ENCODE data around the gene TPCN1.

The TPCN1 gene

GRCh38 chr12:113318046-113318656, 96.9 kb downstream of the TPCN1 start:
- DNase-seq: no peak

GRCh38 chr12:113318900-113319628, 97.8 kb downstream of the TPCN1 start:
- DNase-seq: no peak

- no peak for DNase-seq
Observed at GRCh38 chr12:113320401-113320800, 99.1 kb downstream of the TPCN1 start.

- no peak for DNase-seq
Observed at GRCh38 chr12:113322343-113322742, 101.1 kb downstream of the TPCN1 start.

GRCh38 chr12:113325916-113326315, 104.7 kb downstream of the TPCN1 start:
- no peak for DNase-seq

GRCh38 chr12:113326775-113327395, 105.6 kb downstream of the TPCN1 start:
- no peak for DNase-seq

- DNase-seq: no peak
Observed at GRCh38 chr12:113328368-113328889, 107.2 kb downstream of the TPCN1 start.

GRCh38 chr12:113329022-113329790, 107.9 kb downstream of the TPCN1 start:
- no peak for DNase-seq

GRCh38 chr12:113329791-113330417, 108.6 kb downstream of the TPCN1 start:
- DNase-seq: no peak

GRCh38 chr12:113330505-113330904, 109.2 kb downstream of the TPCN1 start:
- DNase-seq: no peak

GRCh38 chr12:113332688-113333417, 111.6 kb downstream of the TPCN1 start:
- DNase-seq: no peak

GRCh38 chr12:113333418-113333750, 112.1 kb downstream of the TPCN1 start:
- DNase-seq: no peak

- DNase-seq: no peak
Observed at GRCh38 chr12:113333877-113334785, 112.9 kb downstream of the TPCN1 start.

GRCh38 chr12:113334786-113335539, 113.7 kb downstream of the TPCN1 start, which contains the start of gene SLC8B1:
Gene SLC8B1 (minus strand): TSS chr12:113335109. CDS start chr12:113332878, 2,231 bp downstream.
- DNase-seq: peak; percentile 99

- no peak for DNase-seq
Observed at GRCh38 chr12:113339540-113339939, 118.3 kb downstream of the TPCN1 start.

GRCh38 chr12:113340061-113340460, 118.8 kb downstream of the TPCN1 start:
- no peak for DNase-seq

GRCh38 chr12:113341535-113341934, 120.3 kb downstream of the TPCN1 start:
- no peak for DNase-seq

- DNase-seq: no peak
Observed at GRCh38 chr12:113345318-113345717, 124.1 kb downstream of the TPCN1 start.

- DNase-seq: no peak
Observed at GRCh38 chr12:113346353-113346752, 125.1 kb downstream of the TPCN1 start.

GRCh38 chr12:113347107-113347506, 125.8 kb downstream of the TPCN1 start:
- DNase-seq: no peak

Measured in activated CD8-positive, alpha-beta memory T cell treated with anti-CD3 and anti-CD28 coated beads, Interleukin-2, amount 50 U/mL, for 48 hours (primary cell).